ENCODE data around the gene RORC.

GRCh38 chr1:151867765-151868411 lies 36.3 kb upstream of the RORC start:
- no peak for TF ChIP-seq POLR2A (IDR thresholded peaks at IDR 0.05; ENCODE audit: low read depth, low read length)
- no peak for TF ChIP-seq POLR2AphosphoS5 (IDR thresholded peaks at IDR 0.05; ENCODE audit: low read depth, low read length)
- no peak for TF ChIP-seq TAF1 (IDR thresholded peaks at IDR 0.05; ENCODE audit: borderline replicate concordance, low read depth, low read length)

Data from GM12892 (cell line).